Measurements from ENCODE around the gene ZPR1.

- TF ChIP-seq CTCF (conservative IDR thresholded peaks at IDR 0.05) (no peak), EZH2 (IDR thresholded peaks at IDR 0.05; ENCODE audit: low read depth) (no peak)
Observed at GRCh38 chr11:116793772-116794097, 5.9 kb upstream of the ZPR1 start.

All from PC-9 (cell line).